IMR-90 (cell line): ENCODE measurements around the gene C20orf144.

Source experiments
- CEBPB ChIP-seq: IDR thresholded peaks from 2 replicates; pipeline ENCODE4 v1.6.1; 2012; ENCODE audit warnings: low read depth, low read length, improper control_type of control experiment
- CTCF ChIP-seq: conservative IDR thresholded peaks from 2 replicates; pipeline ENCODE4 v1.5.1; 2012; ENCODE audit warnings: mild to moderate bottlenecking, low read depth, low read length, improper control_type of control experiment
- FOS ChIP-seq: fragments of 150-350 bp; IDR thresholded peaks from 2 replicates; pipeline ENCODE4 v1.6.1; 2016; ENCODE audit warnings: low read depth, low read length
- MAFK ChIP-seq: IDR thresholded peaks from 2 replicates; pipeline ENCODE4 v1.6.1; 2012; ENCODE audit warnings: low read depth, low read length, improper control_type of control experiment
- NFE2L2 ChIP-seq: fragments of 150-350 bp; IDR thresholded peaks from 2 replicates; pipeline ENCODE4 v1.6.1; 2016; ENCODE audit warnings: low read depth, mild to moderate bottlenecking, low read length
- POLR2A ChIP-seq: IDR thresholded peaks from 2 replicates; pipeline ENCODE4 v1.6.1; 2012; ENCODE audit warnings: mild to moderate bottlenecking, low read depth, low read length
- RCOR1 ChIP-seq: IDR thresholded peaks from 2 replicates; pipeline ENCODE4 v1.6.1; 2012; ENCODE audit warnings: mild to moderate bottlenecking, low read length, improper control_type of control experiment; ENCODE audit not compliant: insufficient replicate concordance
- RFX5 ChIP-seq: IDR thresholded peaks from 2 replicates; pipeline ENCODE4 v1.8.0; 2012; ENCODE audit warnings: low read depth, mild to moderate bottlenecking, low read length, moderate library complexity
- SMC3 ChIP-seq: fragments of 150-350 bp; IDR thresholded peaks from 2 replicates; pipeline ENCODE4 v1.6.1; 2016; ENCODE audit warnings: low read depth, mild to moderate bottlenecking, antibody characterized with exemption, low read length, moderate library complexity

- TF ChIP-seq NFE2L2, result no peak
- no peak for TF ChIP-seq MAFK
- no peak for TF ChIP-seq FOS
- no peak for TF ChIP-seq CTCF
- no peak for TF ChIP-seq RFX5
- no peak for TF ChIP-seq POLR2A
- no peak for TF ChIP-seq CEBPB
- TF ChIP-seq SMC3, result no peak
- no peak for TF ChIP-seq RCOR1
These were observed 5.9 kb upstream of the C20orf144 start for GRCh38 chr20:33656010-33656782.
